ENCODE data around the gene SDR42E1.
"Not testable (repeated sequence)": the region's sequence is repeated elsewhere in the genome, so short reads cannot be mapped to it uniquely, and the experiment has no call there.

SDR42E1 gene

GRCh38 chr16:82013139-82013538 is 1.9 kb upstream of the SDR42E1 start:
- DNase-seq (ENCODE audit: low read depth in 1 of 2, low spot score in 1 of 2) = no peak
- no peak overlapping the region for H3K27ac ChIP-seq (replicated peaks)
- no peak overlapping the region for H3K4me3 ChIP-seq (replicated peaks; ENCODE audit: insufficient read depth, low read length)
- H3K27me3 ChIP-seq (ENCODE audit: insufficient read depth, poor library complexity, severe bottlenecking) = peaks cover 6% of the 10 kb centered on the region
- TF ChIP-seq SPI1 (IDR thresholded peaks at IDR 0.05; ENCODE audit: borderline replicate concordance, low read depth) = no peak
- no peak for TF ChIP-seq POLR2AphosphoS5 (IDR thresholded peaks at IDR 0.05; ENCODE audit: low read depth)
- TF ChIP-seq CTCF (IDR thresholded peaks at IDR 0.05; ENCODE audit: insufficient read depth, low read length) = no peak
- no peak for TF ChIP-seq REST (IDR thresholded peaks at IDR 0.05; ENCODE audit: insufficient replicate concordance, low read depth)
- no peak for TF ChIP-seq GABPA (IDR thresholded peaks at IDR 0.05; ENCODE audit: low read depth)

- no peak for DNase-seq (ENCODE audit: low read depth in 1 of 2, low spot score in 1 of 2)
- H3K27me3 ChIP-seq (ENCODE audit: insufficient read depth, poor library complexity, severe bottlenecking) = peaks cover 8% of the 10 kb centered on the region
- TF ChIP-seq CTCF (IDR thresholded peaks at IDR 0.05; ENCODE audit: insufficient read depth, low read length) (no peak), POLR2AphosphoS5 (IDR thresholded peaks at IDR 0.05; ENCODE audit: low read depth) (no peak), GABPA (IDR thresholded peaks at IDR 0.05; ENCODE audit: low read depth) (no peak), REST (IDR thresholded peaks at IDR 0.05; ENCODE audit: insufficient replicate concordance, low read depth) (no peak), SPI1 (IDR thresholded peaks at IDR 0.05; ENCODE audit: borderline replicate concordance, low read depth) (no peak)
- no peak overlapping the region for H3K4me3 ChIP-seq (replicated peaks; ENCODE audit: insufficient read depth, low read length)
- H3K27ac ChIP-seq (replicated peaks) = no peak overlapping the region
These were observed 621 bp downstream of the SDR42E1 start for GRCh38 chr16:82010649-82011048.

GRCh38 chr16:82009789-82010188 is 1.5 kb downstream of the SDR42E1 start:
- H3K27ac ChIP-seq (replicated peaks); H3K4me3 ChIP-seq (replicated peaks; ENCODE audit: insufficient read depth, low read length); DNase-seq (ENCODE audit: low read depth in 1 of 2, low spot score in 1 of 2); H3K27me3 ChIP-seq (ENCODE audit: insufficient read depth, poor library complexity, severe bottlenecking): not testable (repeated sequence)

- DNase-seq (ENCODE audit: low read depth in 1 of 2, low spot score in 1 of 2) = no peak
- peaks cover 13% of the 10 kb centered on the region for H3K27me3 ChIP-seq (ENCODE audit: insufficient read depth, poor library complexity, severe bottlenecking)
- TF ChIP-seq SPI1 (IDR thresholded peaks at IDR 0.05; ENCODE audit: borderline replicate concordance, low read depth) = no peak
- no peak for TF ChIP-seq REST (IDR thresholded peaks at IDR 0.05; ENCODE audit: insufficient replicate concordance, low read depth)
- no peak for TF ChIP-seq CTCF (IDR thresholded peaks at IDR 0.05; ENCODE audit: insufficient read depth, low read length)
- TF ChIP-seq GABPA (IDR thresholded peaks at IDR 0.05; ENCODE audit: low read depth) = no peak
- TF ChIP-seq POLR2AphosphoS5 (IDR thresholded peaks at IDR 0.05; ENCODE audit: low read depth) = no peak
- no peak overlapping the region for H3K4me3 ChIP-seq (replicated peaks; ENCODE audit: insufficient read depth, low read length)
- H3K27ac ChIP-seq (replicated peaks) = no peak overlapping the region
These were observed 2.2 kb downstream of the SDR42E1 start for GRCh38 chr16:82008957-82009592.
